ENCODE results near the gene STEEP1.
A peak's percentile ranks its signal among the peaks of the same experiment; 100 is the strongest.

Gene STEEP1

DNA sequence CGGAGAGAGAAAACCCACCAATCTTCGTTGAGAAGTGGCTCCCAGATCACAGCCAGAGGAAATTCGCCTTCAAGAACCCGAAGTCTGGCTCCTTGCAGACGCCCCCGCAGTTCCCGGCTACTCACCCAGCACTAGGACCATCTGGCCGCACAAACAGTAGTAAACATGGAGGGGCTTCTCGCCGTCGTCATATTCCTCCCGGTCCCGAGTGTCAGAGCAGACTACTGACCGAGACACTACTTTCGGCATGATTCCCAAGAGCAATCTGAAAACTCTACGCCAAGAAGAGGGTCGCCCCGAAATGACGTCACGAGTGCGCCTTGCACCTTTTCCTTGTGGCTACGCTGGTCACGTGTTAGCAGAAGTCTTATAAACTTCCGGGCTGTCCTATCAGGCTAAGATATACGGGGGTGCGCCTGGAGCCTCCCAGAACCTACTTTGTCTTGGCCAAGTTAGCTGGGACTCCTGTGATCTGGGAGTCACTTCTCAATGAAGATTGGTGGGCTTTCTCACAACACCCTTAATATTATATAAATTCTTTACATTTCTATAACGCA is at the start of gene STEEP1:
STEEP1 (minus strand) TSS at position 303 of the 557 bp plus-strand sequence; CDS start at position 249, 54 bp downstream.
- TF ChIP-seq GATA1 (IDR thresholded peaks at IDR 0.05; ENCODE audit: low read depth, low read length) (no peak), POLR2A (IDR thresholded peaks at IDR 0.05; ENCODE audit: low read length) (peak; percentile 63)

DNA sequence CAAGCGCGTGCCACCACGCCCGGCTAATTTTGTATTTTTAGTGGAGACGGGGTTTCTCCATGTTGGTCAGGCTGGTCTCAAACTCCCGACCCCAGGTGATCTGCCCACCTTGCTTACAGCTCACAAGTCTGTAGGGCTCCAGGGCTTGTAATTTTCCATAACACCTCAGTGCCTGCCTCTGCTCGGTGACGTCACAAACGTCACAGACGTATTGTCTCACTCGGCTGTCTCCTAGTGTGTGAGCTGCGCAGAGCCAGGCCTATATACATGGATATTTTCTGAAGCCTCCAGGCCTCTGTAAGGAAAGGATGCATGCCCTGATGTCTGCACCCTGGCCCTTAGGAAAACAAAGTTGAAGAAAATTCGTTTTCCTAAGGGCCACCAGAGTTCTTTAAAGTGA is 49.6 kb upstream of the STEEP1 start:
- no peak for TF ChIP-seq POLR2A (IDR thresholded peaks at IDR 0.05; ENCODE audit: low read length)
- no peak for TF ChIP-seq GATA1 (IDR thresholded peaks at IDR 0.05; ENCODE audit: low read depth, low read length)
- no peak for DNase-seq

More for the DNA sequence above, at the start of gene STEEP1:
- peak; percentile 94 to 95 for DNase-seq

DNA sequence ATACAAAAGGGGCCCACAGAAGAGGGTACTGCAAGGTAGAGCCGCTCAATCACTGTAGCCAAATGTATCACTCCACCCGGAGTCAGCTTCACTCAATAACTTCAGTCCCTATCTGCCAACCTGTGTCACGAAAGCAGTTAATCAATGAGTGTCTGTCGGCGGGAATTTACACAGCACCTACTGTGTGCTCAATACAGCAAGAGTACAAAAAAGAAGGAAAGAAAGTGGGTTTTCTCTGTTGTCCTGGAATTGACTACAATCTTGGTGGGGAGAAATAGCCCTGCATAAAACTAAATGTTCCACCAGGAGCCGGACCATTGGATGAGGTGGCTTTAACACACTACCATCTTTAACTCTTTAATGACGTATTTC is 41.8 kb upstream of the STEEP1 start:
- TF ChIP-seq GATA1 (IDR thresholded peaks at IDR 0.05; ENCODE audit: low read depth, low read length) (no peak), POLR2A (IDR thresholded peaks at IDR 0.05; ENCODE audit: low read length) (no peak)
- DNase-seq: no peak

DNA sequence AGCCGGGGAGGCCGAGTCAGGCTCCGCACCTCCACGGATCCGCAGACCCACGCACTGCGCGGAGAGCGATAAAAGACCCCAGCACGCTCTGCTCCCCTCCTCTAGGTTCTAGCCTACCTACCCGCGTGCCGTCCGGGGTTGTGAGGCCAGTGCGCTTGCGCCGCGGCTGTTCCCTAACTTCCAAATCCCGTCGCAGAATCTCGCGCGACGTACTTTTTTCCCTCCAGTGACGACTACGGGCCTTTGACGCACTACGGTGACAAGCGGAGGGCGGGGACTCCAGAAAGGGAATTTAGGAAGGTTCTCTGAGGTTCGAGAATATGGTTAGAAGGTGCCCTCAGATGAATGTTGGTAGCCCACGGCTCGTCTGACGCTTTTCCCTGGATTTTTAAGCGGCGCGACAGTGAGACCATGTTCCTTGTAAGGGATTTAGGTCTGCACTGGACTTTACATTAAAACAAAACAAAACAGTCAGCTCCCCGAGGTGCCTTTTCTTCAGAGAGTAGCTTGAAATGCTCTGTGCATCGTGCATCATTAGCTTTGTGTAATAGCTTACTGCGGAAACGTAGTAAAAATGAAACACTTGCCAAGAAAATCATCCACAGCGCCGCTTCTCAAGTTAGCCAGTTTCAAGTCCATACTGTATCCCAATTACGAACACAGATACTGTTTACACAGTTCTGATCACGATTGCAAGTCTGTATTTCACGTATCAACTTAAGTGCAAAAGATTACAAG is 41.2 kb upstream of the STEEP1 start, which contains the start of gene NKRF:
NKRF (minus strand) TSS at position 145 of the 738 bp plus-strand sequence.
- peak; percentile 93 to 95 for DNase-seq
- TF ChIP-seq GATA1 (IDR thresholded peaks at IDR 0.05; ENCODE audit: low read depth, low read length): no peak
- peak; percentile 93 for TF ChIP-seq POLR2A (IDR thresholded peaks at IDR 0.05; ENCODE audit: low read length)

DNA sequence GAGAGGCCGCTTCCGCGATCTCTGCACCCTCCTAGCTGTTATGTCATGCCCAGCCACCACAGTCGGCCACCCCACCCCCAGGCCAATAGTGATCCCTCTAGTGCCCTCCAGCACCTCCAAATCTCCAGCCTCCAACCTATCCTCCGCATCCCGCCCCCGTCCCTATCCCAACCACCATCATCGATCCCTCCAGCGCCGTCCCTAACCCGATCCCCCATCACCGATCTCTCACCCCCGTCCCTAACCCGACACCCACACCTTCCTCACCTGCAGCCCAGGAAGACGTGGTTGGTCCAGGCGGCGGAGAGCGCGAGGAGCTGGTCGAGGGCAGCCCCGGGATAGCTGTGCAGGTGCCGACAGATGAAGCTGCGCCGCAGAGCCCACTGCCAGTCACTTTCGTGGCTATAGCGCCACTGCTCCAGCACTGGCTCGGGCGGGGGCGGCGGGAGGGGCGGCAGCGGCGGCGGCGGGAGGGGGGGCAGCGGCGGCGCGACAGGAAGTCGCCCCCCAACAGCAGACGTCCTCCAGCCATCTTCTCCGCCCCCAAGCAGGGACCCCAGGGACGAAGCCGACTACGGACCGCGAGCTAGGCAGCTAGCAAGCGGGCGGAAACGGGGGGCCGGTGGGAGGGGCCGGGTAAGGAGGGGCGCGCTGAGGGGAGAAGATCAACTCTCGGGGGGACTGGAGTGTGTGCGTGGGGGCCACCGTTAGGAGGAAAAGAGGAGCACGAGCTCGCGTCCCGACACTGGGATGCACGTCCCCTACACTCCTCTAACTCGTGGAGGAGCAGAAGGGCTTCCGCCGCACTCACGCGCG is 40.5 kb upstream of the STEEP1 start:
- TF ChIP-seq POLR2A (IDR thresholded peaks at IDR 0.05; ENCODE audit: low read length) (no peak), GATA1 (IDR thresholded peaks at IDR 0.05; ENCODE audit: low read depth, low read length) (no peak)
- DNase-seq: peak; percentile 54 to 68

DNA sequence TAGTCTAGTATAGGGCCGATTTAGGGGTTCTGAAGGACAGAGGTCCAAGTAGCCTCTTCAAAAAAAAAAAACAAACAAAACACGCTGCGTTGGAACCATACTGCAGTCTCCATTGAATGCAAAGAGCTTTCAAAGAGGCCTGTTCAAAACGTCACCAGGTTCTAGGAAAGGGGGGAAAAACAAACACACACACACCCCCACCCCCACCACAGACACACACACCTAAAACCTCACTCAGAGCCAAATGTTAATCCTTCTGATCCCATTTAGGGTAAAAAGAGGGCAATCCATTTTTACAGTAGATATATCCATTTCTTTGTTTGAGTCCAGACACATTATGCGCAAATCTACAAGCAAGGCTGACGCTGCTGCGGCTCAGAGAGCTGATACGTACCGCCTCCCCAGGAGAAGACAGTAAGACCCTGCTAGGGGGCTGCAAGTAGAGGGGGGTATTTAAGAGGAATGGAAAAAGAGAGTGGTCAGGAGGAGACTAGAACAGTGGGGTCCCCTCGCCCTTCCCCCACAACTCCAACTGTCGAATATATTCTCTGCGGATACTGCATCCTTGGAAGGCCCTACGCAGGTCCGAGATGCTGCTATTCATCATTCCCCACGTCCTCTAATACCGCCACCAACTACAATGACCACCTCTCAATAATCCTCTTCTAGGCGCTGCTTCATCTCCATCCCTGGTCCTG is 39.7 kb upstream of the STEEP1 start:
- TF ChIP-seq POLR2A (IDR thresholded peaks at IDR 0.05; ENCODE audit: low read length): no peak
- peak; percentile 7 to 15 for DNase-seq

DNA sequence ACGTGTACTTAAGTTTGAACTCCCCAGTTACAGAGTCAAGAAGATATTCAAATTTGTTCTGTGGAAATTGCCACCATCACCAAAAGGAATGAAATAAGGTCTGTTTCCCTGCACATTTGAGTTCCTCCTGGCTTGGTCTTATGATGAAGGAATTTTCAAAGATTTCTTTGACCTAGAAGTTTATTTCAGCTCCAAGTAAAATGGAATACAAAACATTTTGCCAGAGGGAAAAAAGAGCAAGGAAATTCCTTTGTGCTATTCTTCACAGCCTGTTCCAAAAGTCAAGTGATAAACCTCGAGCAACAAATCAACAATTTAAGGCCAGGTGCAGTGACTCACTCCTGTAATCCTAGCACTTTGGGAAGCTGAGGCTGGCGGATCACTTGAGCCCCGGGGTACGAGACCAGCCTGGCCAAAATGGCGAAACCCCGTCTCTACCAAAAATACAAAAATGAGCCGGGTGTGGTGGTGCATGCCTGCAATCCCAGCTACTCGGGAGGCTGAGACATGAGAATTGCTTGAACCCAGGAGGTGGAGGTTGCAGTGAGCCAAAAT is 37.6 kb upstream of the STEEP1 start:
- TF ChIP-seq POLR2A (IDR thresholded peaks at IDR 0.05; ENCODE audit: low read length): no peak
- no peak for TF ChIP-seq GATA1 (IDR thresholded peaks at IDR 0.05; ENCODE audit: low read depth, low read length)
- no peak for DNase-seq

DNA sequence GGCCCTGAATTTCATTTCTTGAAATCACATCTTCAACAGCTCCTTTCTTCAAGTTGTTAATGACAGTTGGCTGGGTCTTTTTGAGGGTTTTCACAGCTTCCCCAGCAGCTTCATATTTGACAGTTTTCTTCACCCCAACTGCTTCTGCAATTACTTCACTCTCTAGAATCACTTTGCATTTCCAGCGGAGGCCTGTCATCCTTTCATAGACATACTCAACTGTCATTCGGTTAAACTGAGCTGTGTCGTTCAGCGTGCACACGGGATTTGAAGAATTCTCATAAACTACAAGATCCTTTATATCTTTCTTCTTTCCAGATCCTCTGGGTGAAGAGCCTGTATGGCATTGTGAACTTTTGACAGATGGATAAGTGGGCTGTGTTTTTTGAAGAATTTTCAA is 24.6 kb upstream of the STEEP1 start:
- no peak for DNase-seq
- TF ChIP-seq GATA1 (IDR thresholded peaks at IDR 0.05; ENCODE audit: low read depth, low read length) (no peak), POLR2A (IDR thresholded peaks at IDR 0.05; ENCODE audit: low read length) (no peak)

DNA sequence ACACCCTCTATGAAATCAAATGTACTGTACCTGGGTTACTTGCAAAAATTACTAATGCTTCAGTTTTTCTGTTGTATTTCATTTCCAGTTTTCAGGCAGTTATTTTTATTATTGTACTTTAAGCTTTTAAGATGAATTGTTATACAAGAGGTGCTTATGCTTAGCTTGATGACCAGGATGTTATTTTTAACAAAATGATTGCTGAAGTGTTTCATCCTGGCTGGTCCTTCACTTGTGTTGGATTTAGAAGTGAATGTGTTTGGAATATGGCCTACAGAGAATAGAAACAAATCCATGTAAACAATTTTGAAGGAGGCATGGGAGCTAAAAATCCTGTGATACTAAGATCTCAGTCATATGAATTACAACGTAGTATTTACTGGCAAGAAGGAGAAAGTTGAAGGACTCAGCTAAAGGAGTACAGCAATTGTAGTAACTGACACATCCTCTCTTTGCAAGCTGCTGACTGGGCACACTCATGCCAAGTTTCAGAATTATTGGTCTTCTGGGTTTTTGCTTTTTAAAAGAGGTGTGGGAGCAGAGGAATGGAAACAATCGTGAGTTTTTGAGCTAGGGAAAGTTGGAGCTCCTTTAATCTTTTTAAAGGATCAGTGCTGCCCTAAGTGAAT is 18.3 kb upstream of the STEEP1 start:
- TF ChIP-seq POLR2A (IDR thresholded peaks at IDR 0.05; ENCODE audit: low read length) (no peak), GATA1 (IDR thresholded peaks at IDR 0.05; ENCODE audit: low read depth, low read length) (no peak)
- DNase-seq: no peak

DNA sequence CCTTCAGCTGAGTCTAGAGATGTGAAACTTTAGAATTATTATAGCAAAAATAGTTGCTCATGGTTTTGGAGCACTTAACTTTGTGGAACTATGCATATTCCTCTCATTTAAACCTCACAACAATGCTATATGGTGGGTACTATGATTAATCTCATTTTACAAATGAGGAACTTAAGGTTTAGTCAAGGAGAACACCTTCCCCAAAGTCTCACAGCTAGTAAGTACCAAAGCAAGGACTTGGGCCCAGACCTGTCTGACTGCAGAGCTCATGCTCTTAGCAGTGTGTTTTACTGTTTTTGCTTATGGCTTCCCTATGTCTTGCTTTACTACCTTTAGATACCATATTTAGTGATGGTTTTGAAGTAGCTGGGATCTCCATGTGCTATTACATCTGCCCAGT is 14.2 kb upstream of the STEEP1 start:
- no peak for DNase-seq
- TF ChIP-seq POLR2A (IDR thresholded peaks at IDR 0.05; ENCODE audit: low read length) (no peak), GATA1 (IDR thresholded peaks at IDR 0.05; ENCODE audit: low read depth, low read length) (no peak)

DNA sequence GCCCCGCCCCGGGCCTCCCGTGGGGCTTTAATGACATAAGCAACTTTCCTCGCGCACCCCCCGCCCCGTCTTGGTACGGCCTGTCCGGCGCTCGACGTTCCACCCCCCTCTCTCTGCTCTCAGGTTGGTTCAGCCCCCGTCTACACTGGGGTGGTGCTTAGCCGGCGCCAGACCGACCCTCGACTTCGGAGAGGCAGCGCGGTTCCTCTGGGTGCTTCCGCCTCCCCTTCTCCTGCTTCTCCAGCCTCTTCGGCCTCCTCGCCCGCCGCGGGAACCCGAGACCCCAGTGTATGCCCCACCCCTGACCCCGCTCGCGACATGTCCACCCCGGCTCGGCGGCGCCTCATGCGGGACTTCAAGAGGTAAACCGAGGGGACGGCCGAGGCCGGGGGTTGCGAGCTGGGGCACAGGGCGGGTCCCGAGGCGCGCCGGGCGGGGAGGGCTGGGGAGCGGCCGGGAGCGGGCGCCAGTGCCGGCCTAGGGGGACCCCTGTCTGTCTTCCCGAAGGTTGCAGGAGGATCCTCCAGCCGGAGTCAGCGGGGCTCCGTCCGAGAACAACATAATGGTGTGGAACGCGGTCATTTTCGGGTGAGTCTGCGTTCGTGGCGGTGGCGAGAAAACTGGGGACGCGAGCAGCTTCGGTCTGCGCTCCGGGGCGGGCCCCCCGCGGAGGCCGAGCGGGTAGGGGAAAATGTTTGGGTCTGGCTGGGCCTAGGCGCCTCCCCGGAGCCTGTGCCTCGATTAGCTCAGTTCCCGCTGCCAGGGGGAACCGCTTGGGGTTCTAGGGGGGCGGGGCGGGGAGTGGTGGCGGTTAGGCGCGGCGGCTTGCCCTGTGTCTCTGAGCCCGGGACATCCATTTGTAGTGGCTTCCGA is 9.4 kb upstream of the STEEP1 start, which contains the start of gene UBE2A:
UBE2A (plus strand) TSS at position 170 of the 873 bp plus-strand sequence; CDS start at position 319, 149 bp downstream.
- peak; percentile 93 to 94 for DNase-seq
- TF ChIP-seq GATA1 (IDR thresholded peaks at IDR 0.05; ENCODE audit: low read depth, low read length): no peak
- peak; percentile 83 for TF ChIP-seq POLR2A (IDR thresholded peaks at IDR 0.05; ENCODE audit: low read length)

DNA sequence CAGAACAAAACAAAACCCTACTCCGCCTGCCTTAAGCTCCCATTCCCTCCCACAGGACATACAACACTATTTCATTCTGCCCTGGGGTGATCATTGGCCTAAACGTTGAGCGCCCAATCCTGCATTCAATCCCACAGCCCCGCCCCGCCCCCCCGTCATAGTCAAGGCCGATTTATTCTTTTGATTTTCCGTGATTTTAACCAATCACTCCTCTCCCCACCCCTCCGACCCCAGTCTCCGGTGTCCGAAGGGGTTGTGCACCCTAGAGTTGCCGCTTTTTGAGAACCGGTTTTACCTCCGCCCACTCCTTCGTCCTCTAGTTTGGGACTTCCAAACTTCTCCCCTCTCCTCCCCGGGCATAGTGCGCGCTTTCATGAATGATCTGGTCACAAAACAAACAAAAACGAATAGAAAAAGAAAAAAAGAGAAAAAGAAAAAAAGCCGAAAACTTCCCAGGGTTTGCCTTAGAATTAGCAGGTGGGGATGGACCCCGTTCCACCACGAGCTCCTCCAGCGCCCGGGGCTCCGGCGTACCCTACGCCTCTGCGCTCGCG is 8.7 kb upstream of the STEEP1 start:
- TF ChIP-seq POLR2A (IDR thresholded peaks at IDR 0.05; ENCODE audit: low read length) (no peak), GATA1 (IDR thresholded peaks at IDR 0.05; ENCODE audit: low read depth, low read length) (no peak)
- DNase-seq: no peak
